Ovary (tissue), 3 donors: ENCODE measurements around the gene AAR2.

Experiments
- CTCF ChIP-seq, 3 donors: fragments of 450-650 bp in 2 of 3; fragments of 200-600 bp in 1 of 3; IDR thresholded peaks; one replicate each; pipeline versions ENCODE4 v1.5.1 to v1.8.0; 2016 to 2022; ENCODE audit warnings: antibody characterized with exemption in 3 of 3, mild to moderate bottlenecking in 1 of 3
- EP300 ChIP-seq: sonication (generic); formaldehyde crosslinking; IDR thresholded peaks from one replicate; pipeline ENCODE4 v1.6.1; 2017; ENCODE audit warnings: antibody characterized with exemption
- POLR2A ChIP-seq: fragments of 450-650 bp; IDR thresholded peaks from one replicate; pipeline ENCODE4 v1.6.1; 2017; ENCODE audit warnings: antibody characterized with exemption, mild to moderate bottlenecking, moderate library complexity
- donor health status: DM: no; HTN: no; CAD: no.

- TF ChIP-seq EP300 (no peak), CTCF (IDR thresholded peaks at IDR 0.05) (peak; percentile 70 to 85 (median 77)), POLR2A (no peak)
These were observed 33.4 kb upstream of the AAR2 start for GRCh38 chr20:36202891-36203338.
